Measurements from ENCODE around the gene HIBADH.

DNA sequence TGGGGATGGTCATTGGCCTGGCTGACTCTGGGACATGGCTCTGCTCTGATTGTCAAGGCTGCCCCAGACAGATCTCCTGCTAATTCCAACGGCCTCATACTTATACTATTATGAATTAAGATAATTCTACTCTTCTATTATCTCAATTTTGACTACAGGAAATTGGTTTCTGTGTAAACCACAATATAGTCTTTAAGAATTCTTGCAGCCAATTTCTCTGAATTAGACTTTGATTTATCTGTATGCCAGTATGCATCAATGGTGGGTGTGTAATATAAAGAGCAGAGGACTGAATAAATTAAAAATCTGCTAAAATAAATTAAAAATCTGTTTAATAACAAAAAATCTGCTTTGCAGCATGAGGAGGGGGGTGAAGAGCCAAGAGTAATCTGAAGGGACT, 27.0 kb downstream of the HIBADH start:
- TF ChIP-seq CEBPB (IDR thresholded peaks at IDR 0.05; ENCODE audit: low read depth, low read length) (no peak), CHD1 (IDR thresholded peaks at IDR 0.05; ENCODE audit: low read depth, low read length) (no peak), POLR2A (IDR thresholded peaks at IDR 0.05; ENCODE audit: low read depth, low read length) (no peak)
- TF ChIP-seq, protein P1, sequence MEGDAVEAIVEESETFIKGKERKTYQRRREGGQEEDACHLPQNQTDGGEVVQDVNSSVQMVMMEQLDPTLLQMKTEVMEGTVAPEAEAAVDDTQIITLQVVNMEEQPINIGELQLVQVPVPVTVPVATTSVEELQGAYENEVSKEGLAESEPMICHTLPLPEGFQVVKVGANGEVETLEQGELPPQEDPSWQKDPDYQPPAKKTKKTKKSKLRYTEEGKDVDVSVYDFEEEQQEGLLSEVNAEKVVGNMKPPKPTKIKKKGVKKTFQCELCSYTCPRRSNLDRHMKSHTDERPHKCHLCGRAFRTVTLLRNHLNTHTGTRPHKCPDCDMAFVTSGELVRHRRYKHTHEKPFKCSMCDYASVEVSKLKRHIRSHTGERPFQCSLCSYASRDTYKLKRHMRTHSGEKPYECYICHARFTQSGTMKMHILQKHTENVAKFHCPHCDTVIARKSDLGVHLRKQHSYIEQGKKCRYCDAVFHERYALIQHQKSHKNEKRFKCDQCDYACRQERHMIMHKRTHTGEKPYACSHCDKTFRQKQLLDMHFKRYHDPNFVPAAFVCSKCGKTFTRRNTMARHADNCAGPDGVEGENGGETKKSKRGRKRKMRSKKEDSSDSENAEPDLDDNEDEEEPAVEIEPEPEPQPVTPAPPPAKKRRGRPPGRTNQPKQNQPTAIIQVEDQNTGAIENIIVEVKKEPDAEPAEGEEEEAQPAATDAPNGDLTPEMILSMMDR (conservative IDR thresholded peaks at IDR 0.05; ENCODE audit: low read depth, low read length) = no peak
- TF ChIP-seq, protein P2, sequence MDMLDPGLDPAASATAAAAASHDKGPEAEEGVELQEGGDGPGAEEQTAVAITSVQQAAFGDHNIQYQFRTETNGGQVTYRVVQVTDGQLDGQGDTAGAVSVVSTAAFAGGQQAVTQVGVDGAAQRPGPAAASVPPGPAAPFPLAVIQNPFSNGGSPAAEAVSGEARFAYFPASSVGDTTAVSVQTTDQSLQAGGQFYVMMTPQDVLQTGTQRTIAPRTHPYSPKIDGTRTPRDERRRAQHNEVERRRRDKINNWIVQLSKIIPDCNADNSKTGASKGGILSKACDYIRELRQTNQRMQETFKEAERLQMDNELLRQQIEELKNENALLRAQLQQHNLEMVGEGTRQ (IDR thresholded peaks at IDR 0.05; ENCODE audit: low read depth, low read length) = no peak

Measured in IMR-90 (cell line).